Fibroblast of pulmonary artery (primary cell): ENCODE data around the gene USP44.

Experiments used
- DNase-seq: peaks from one replicate; pipeline ENCODE4 v3.0.0-alpha.2; 2010; ENCODE audit warnings: low read depth
- H3K4me3 ChIP-seq: replicated peaks from 2 replicates; pipeline ENCODE4 v1.5.1; 2011; ENCODE audit warnings: low read depth, mild to moderate bottlenecking, control low read depth, low read length, moderate library complexity
- TF ChIP-seq, protein P1 (sequence below): IDR thresholded peaks from 2 replicates; pipeline ENCODE4 v1.5.1; 2011; ENCODE audit warnings: mild to moderate bottlenecking, control low read depth, low read length, inconsistent platforms; ENCODE audit errors: missing control alignments

USP44 gene

DNA sequence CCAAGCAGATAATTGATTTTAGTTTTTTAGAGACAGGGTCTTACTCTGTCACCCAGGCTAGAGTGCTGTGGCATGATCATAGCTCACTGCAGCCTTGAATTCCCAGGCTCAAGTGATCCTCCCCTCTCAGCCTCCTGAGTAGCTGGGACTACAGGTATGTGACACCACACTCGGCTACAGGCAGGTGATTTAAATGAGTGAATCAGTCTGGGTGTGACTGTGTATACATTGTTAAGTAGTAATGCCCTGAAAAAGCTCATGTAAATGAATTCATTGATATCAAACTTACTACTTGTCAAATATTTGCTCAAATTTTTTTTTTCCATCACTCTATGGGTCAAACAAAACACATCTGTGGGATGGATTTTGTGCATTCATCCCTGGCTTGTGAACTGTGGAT is 6.3 kb upstream of the USP44 start:
- no peak overlapping the region for H3K4me3 ChIP-seq
- TF ChIP-seq, protein P1, sequence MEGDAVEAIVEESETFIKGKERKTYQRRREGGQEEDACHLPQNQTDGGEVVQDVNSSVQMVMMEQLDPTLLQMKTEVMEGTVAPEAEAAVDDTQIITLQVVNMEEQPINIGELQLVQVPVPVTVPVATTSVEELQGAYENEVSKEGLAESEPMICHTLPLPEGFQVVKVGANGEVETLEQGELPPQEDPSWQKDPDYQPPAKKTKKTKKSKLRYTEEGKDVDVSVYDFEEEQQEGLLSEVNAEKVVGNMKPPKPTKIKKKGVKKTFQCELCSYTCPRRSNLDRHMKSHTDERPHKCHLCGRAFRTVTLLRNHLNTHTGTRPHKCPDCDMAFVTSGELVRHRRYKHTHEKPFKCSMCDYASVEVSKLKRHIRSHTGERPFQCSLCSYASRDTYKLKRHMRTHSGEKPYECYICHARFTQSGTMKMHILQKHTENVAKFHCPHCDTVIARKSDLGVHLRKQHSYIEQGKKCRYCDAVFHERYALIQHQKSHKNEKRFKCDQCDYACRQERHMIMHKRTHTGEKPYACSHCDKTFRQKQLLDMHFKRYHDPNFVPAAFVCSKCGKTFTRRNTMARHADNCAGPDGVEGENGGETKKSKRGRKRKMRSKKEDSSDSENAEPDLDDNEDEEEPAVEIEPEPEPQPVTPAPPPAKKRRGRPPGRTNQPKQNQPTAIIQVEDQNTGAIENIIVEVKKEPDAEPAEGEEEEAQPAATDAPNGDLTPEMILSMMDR, result no peak
- DNase-seq, result no peak

DNA sequence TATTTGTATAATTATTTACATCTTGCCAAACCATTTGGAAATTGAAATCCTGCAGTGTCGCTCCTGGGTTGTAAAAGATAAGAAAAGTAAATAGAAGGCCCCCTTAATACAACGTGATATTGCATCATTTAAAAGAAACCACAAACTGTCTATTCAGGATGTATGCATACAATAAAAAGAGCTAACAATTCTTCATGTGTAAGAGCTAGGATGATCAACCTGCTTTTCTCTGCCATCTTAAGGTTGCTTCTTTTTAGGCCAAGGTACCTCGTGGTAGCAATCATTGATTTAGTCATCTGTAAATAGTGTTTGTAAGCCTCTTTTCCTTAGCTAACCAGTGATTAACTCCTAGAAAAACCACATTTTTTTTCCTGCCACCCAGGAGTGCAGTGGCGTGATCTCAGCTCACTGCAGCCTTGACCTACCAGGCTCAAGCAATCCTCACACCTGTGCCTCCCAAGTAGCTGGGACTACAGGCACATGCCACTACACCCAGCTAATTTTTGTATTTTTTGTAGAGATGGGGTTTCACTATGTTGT is 3.3 kb upstream of the USP44 start:
- TF ChIP-seq, protein P1, result no peak
- no peak overlapping the region for H3K4me3 ChIP-seq
- DNase-seq, result no peak

DNA sequence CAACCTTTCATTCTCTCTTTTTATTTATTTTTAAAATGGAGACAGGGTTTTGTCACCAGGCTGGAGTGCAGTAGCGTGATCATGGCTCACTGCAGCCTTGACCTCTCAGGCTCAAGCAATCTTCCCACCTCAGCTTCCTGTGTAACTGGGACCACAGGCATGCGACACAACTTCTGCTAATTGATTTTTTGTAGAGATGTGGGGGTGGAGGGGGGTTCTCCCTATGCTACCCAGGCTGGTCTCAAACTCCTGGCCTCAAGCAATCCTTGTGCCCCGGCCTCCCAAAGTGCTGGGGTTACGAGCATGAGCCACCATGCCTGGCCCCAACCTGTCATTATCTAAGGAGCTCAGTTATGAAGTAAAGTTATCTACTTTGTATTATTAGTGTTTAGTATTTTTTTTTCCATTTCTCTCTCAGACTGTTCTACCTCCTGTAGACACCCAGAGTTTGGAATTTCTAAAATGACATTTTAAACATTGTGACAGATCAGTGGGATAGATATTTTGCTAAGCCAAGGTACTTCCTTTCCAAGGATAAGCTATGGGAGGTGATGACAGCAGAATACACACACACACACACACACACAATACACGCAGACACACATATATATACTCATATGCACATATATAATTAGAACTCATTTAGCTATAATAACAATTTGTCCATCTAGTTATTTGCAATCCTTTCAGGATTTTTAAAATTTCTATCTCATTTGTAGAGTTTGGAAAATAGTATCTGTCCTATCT is 2.1 kb upstream of the USP44 start:
- no peak overlapping the region for H3K4me3 ChIP-seq
- DNase-seq, result no peak
- TF ChIP-seq, protein P1, result no peak

DNA sequence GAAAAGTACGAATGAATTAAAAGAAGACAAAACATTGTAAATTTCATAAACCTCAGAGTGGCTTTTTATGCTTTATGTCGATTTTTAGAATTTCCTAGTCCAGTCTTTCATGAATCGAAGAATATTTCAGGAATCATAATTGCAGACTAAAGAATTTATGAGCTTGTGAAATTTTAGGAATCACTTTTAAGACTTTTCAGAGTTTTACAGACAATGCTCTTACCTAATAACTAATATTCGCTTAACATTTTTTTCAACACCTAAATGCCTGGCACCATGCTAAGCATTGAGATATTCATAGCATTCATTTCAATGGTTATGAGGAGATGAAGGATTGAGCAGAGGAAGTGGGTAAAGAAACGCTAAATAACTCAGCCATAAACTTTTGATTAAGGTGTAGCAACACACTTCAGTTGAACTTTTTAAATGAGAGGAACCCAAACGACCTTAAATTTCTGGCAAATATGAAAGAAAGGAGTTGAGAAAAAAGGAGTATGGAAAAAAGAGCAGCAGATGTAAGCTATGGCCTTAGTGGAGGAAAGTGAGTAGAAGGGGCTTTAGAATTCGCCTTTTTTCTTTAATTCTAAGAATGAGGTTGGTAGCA is 739 bp upstream of the USP44 start:
- TF ChIP-seq, protein P1, result no peak
- H3K4me3 ChIP-seq, result no peak overlapping the region
- no peak for DNase-seq

DNA sequence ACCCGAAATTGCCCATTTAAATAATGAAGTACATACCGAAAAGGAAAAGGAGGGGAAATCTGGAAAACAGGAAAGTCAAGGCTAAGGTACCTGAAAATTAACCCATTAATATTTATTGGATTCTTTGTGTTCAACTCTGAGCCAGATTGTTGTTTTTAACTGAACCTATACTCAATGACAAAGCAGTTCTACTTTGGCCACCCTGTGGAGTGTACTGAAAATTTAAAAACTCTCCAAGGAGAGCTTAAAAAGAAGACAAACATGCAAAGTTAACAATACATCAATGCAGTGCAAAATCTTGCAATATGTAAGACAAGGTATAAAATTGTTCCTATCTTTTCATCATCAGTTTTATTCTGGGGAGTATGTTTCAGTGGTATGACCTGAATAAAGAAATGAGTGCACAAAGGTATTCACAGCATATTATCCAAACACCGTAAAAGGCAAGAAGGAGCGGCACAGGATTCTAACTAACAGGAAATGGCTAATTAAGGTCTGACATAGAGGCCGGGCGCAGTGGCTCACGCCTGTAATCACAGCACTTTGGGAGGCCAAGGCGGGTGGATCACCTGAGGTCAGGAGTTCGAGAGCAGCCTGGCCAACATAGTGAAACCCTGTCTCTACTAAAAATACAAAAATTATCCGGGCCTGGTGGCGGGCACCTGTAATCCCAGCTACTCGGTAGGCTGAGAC is 1.7 kb downstream of the USP44 start:
- DNase-seq, result no peak
- no peak overlapping the region for H3K4me3 ChIP-seq
- TF ChIP-seq, protein P1, result no peak

DNA sequence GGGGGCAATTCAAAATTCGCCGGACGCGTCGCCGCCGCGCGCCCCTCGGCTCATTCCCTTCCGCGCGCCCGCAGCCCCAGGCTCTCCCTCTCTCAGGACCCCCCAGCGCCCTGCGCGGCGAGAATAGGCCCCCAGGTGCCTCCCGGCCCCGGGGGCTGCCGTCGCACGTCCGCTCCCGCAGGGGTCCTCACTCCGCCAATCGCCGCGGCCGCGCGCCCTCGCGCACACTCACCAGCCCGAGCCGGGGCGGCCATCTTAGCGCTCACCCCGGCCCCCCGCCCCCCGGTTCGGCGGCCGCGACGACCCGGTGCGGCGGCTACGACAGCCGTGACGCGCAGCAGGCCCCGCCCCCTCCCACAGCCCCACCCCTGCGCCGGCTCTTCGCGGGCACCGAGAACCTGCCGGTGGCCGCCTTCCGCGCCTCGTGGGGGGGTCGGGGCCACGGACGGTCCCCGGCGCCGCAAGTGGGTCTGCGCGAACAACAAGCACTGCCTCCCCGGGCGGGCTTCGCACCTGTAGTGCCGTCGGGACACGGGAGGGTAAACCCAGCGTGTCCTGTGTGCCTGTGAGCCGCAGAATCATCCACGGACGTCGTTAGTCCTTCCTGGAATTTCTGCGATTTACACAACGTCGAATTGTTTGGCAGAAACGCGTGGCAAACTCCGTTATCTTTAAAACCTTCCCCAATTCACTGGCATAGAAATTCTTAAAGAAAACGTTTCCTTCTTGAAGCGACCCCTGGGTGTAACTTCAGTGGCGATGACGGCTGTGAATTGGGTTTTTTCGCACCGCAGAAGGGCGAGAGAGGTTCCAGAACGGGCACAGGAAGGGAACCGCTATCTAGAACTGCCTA is 2.5 kb downstream of the USP44 start:
- peak overlapping the region; percentile 26 for H3K4me3 ChIP-seq
- TF ChIP-seq, protein P1, result no peak
- no peak for DNase-seq
